ENCODE results near the gene RNF146. TPM values are rescaled to one million over a fixed set of nuclear protein-coding genes. Genes with fewer than 3 reads are reported as not detected.

RNF146 gene
- total RNA-seq, 1 donor from 2014 or later, result 45.5 TPM

GRCh38 chr6:127243501-127243900, 23.2 kb upstream of the RNF146 start:
- no peak for TF ChIP-seq CTCF (IDR thresholded peaks at IDR 0.05; ENCODE audit: unreplicated experiment)
- DNase-seq (ENCODE audit: low spot score in 2 of 2, unreplicated experiment in 2 of 2), result no peak
- H3K27me3 Mint-ChIP-seq (ENCODE audit: low read depth), result no peaks in the 10 kb centered on the region
- no peaks in the 10 kb centered on the region for H3K36me3 Mint-ChIP-seq
- H3K4me3 Mint-ChIP-seq, result no peak overlapping the region
- H3K27ac Mint-ChIP-seq, result no peak overlapping the region
- H3K9me3 Mint-ChIP-seq, result peaks cover 2% of the 10 kb centered on the region
- no peaks in the 10 kb centered on the region for H3K4me1 Mint-ChIP-seq

GRCh38 chr6:127247114-127248096, 19.3 kb upstream of the RNF146 start:
- Mint-ChIP-seq H3K36me3 (no peaks in the 10 kb centered on the region), H3K27ac (no peak overlapping the region), H3K27me3 (ENCODE audit: low read depth) (no peaks in the 10 kb centered on the region), H3K4me1 (no peaks in the 10 kb centered on the region), H3K9me3 (no peaks in the 10 kb centered on the region), H3K4me3 (no peak overlapping the region)
- DNase-seq (ENCODE audit: low spot score in 2 of 2, unreplicated experiment in 2 of 2), result no peak
- TF ChIP-seq CTCF (IDR thresholded peaks at IDR 0.05; ENCODE audit: unreplicated experiment), result no peak

GRCh38 chr6:127249621-127250020, 17.0 kb upstream of the RNF146 start:
- DNase-seq (ENCODE audit: low spot score in 2 of 2, unreplicated experiment in 2 of 2), result no peak
- Mint-ChIP-seq H3K4me3 (no peak overlapping the region), H3K9me3 (no peaks in the 10 kb centered on the region), H3K27me3 (ENCODE audit: low read depth) (no peaks in the 10 kb centered on the region), H3K36me3 (no peaks in the 10 kb centered on the region), H3K4me1 (no peaks in the 10 kb centered on the region), H3K27ac (no peak overlapping the region)
- no peak for TF ChIP-seq CTCF (IDR thresholded peaks at IDR 0.05; ENCODE audit: unreplicated experiment)

- H3K4me1 Mint-ChIP-seq, result no peaks in the 10 kb centered on the region
- no peak overlapping the region for H3K4me3 Mint-ChIP-seq
- H3K27ac Mint-ChIP-seq, result no peak overlapping the region
- H3K27me3 Mint-ChIP-seq (ENCODE audit: low read depth), result peaks cover 14% of the 10 kb centered on the region
- no peaks in the 10 kb centered on the region for H3K36me3 Mint-ChIP-seq
- DNase-seq (ENCODE audit: low spot score in 2 of 2, unreplicated experiment in 2 of 2), result no peak
- no peak for TF ChIP-seq CTCF (IDR thresholded peaks at IDR 0.05; ENCODE audit: unreplicated experiment)
- H3K9me3 Mint-ChIP-seq, result peaks cover 2% of the 10 kb centered on the region
Observed at GRCh38 chr6:127255286-127255685, 11.4 kb upstream of the RNF146 start.

- Mint-ChIP-seq H3K27me3 (ENCODE audit: low read depth) (peaks cover 14% of the 10 kb centered on the region), H3K4me3 (no peak overlapping the region), H3K36me3 (no peaks in the 10 kb centered on the region), H3K4me1 (peaks cover 8% of the 10 kb centered on the region), H3K9me3 (peaks cover 3% of the 10 kb centered on the region), H3K27ac (no peak overlapping the region)
- no peak for TF ChIP-seq CTCF (IDR thresholded peaks at IDR 0.05; ENCODE audit: unreplicated experiment)
- no peak for DNase-seq (ENCODE audit: low spot score in 2 of 2, unreplicated experiment in 2 of 2)
Observed at GRCh38 chr6:127262896-127263295, 3.8 kb upstream of the RNF146 start.
